ENCODE measurements around the gene CDC37. TPM values are rescaled to one million over a fixed set of nuclear protein-coding genes. Genes with fewer than 3 reads are reported as not detected.

Gene CDC37
- polyA plus RNA-seq, 1 donor (not counting 4 experiments of a cell fraction or from before 2014, with no cell fraction given), result 376 TPM

DNA sequence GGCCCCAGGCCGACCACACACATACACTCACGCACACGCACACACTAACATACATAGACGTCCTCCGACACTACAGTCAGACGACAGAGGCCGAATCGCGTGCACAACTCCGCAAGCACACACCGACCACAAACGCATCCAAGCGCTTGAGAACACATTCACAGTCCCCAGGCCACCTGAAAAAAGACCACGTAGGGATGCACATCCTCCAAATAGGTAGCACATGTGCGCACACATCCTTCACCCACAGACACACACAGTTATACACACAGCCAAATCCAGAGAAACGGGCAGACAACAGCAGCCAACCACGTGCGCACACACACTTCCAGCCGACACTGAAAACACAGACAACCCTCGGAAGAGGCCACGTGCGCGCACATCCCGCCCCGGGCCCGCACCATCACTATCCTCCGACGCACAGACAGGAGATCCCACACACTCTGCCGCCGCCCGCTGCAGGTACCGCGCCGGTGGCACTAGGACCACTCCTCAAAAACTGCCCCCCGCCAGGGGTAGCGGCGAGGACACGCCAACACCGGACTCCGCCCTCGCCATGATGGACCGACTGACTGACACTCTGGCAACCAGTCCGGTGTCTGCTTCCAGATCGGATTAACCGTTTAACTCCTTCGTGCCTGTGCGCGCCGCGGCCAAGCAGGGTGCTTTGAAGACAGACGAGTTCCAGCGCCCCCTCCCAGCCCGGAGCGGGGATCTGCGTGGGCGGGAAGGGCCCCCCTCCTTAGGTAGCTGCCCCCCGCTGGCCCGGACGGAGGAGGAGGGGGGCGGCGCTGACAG, 16.5 kb upstream of the CDC37 start:
- peaks cover 78% of the 10 kb centered on the region for H3K27me3 ChIP-seq (ENCODE audit: control insufficient read depth, extremely low read depth, insufficient read depth, low read length)
- H4K20me1 ChIP-seq (ENCODE audit: control insufficient read depth, extremely low read depth, insufficient read depth, low read length), result no peaks in the 10 kb centered on the region
- TF ChIP-seq, protein P1, sequence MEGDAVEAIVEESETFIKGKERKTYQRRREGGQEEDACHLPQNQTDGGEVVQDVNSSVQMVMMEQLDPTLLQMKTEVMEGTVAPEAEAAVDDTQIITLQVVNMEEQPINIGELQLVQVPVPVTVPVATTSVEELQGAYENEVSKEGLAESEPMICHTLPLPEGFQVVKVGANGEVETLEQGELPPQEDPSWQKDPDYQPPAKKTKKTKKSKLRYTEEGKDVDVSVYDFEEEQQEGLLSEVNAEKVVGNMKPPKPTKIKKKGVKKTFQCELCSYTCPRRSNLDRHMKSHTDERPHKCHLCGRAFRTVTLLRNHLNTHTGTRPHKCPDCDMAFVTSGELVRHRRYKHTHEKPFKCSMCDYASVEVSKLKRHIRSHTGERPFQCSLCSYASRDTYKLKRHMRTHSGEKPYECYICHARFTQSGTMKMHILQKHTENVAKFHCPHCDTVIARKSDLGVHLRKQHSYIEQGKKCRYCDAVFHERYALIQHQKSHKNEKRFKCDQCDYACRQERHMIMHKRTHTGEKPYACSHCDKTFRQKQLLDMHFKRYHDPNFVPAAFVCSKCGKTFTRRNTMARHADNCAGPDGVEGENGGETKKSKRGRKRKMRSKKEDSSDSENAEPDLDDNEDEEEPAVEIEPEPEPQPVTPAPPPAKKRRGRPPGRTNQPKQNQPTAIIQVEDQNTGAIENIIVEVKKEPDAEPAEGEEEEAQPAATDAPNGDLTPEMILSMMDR (optimal IDR thresholded peaks at IDR 0.05 in 1 of 3, IDR thresholded peaks at IDR 0.05 in 1 of 3, conservative IDR thresholded peaks at IDR 0.05 in 1 of 3; ENCODE audit: extremely low read depth in 1 of 3, insufficient read depth in 2 of 3, low read length in 3 of 3), result no peak
- TF ChIP-seq EZH2 (IDR thresholded peaks at IDR 0.05; ENCODE audit: low read length), result peak; percentile 100
- peaks cover 43% of the 10 kb centered on the region for H3K4me1 ChIP-seq (ENCODE audit: control insufficient read depth, extremely low read depth, insufficient read depth, low read length)
- H3K27ac ChIP-seq (ENCODE audit: control insufficient read depth, insufficient read depth, low read length), result no peak overlapping the region
- FAIRE-seq, result no peak
- no peak for DNase-seq (ENCODE audit: low read depth, low spot score)
- no peaks in the 10 kb centered on the region for H3K79me2 ChIP-seq (ENCODE audit: control insufficient read depth, insufficient read depth, low read length)
- no peaks in the 10 kb centered on the region for H3K9me3 ChIP-seq (ENCODE audit: control insufficient read depth, low read depth, low read length)
- peak overlapping the region; percentile 47 for H2AFZ ChIP-seq (ENCODE audit: control insufficient read depth, low read length)
- H3K9ac ChIP-seq (ENCODE audit: control insufficient read depth, extremely low read depth, insufficient read depth, low read length), result peak overlapping the region; percentile 15
- no peaks in the 10 kb centered on the region for H3K9me1 ChIP-seq (ENCODE audit: control insufficient read depth, extremely low read depth, insufficient read depth, low read length)
- peak overlapping the region; percentile 29 to 56 (median 30) for H3K4me3 ChIP-seq (ENCODE audit: control insufficient read depth in 2 of 3, extremely low read depth in 1 of 3, insufficient read depth in 2 of 3, low read depth in 1 of 3, low read length in 3 of 3)
- H3K36me3 ChIP-seq (ENCODE audit: control insufficient read depth in 2 of 2, extremely low read depth in 1 of 2, insufficient read depth in 2 of 2, low read length in 2 of 2), result no peaks in the 10 kb centered on the region
- H3K4me2 ChIP-seq (ENCODE audit: control insufficient read depth, extremely low read depth, insufficient read depth, low read depth, low read length), result peak overlapping the region; percentile 85
- dilution Hi-C loops (cut with MboI; ENCODE audit: extremely low pct_ligation_motif_present, low sequenced_read_pairs), result no loop called here

DNA sequence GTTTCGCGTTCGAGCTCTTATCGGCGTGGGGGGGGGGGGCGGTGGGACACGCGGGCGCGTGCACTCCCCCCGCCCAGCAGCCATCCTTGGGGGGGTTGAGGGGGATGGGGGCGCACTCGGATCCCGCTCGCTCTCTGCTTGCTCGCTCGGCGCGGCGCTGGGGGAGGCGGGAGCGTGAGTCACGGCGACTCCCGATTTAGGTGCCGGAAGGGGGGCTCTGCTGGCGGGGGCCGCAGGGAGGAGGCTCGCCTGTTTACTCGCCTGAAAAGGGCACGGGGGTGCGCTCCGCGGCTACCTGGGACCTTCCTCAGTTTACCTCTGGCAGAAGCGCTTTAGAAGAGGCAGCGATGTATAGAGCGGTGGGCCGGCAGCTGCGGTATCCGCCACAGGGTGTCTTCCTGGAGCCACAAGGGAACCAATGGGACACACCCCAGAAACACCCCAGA, 15.9 kb upstream of the CDC37 start:
- peak overlapping the region; percentile 16 to 56 (median 29) for H3K4me3 ChIP-seq (ENCODE audit: control insufficient read depth in 2 of 3, extremely low read depth in 1 of 3, insufficient read depth in 2 of 3, low read depth in 1 of 3, low read length in 3 of 3)
- H3K4me1 ChIP-seq (ENCODE audit: control insufficient read depth, extremely low read depth, insufficient read depth, low read length), result peaks cover 39% of the 10 kb centered on the region
- FAIRE-seq, result no peak

More for the DNA sequence above, 15.9 kb upstream of the CDC37 start:
- dilution Hi-C loops (cut with MboI; ENCODE audit: extremely low pct_ligation_motif_present, low sequenced_read_pairs), result no loop called here
- no peak overlapping the region for H2AFZ ChIP-seq (ENCODE audit: control insufficient read depth, low read length)
- H3K4me2 ChIP-seq (ENCODE audit: control insufficient read depth, extremely low read depth, insufficient read depth, low read depth, low read length), result peak overlapping the region; percentile 85
- no peaks in the 10 kb centered on the region for H3K9me1 ChIP-seq (ENCODE audit: control insufficient read depth, extremely low read depth, insufficient read depth, low read length)
- H3K9me3 ChIP-seq (ENCODE audit: control insufficient read depth, low read depth, low read length), result no peaks in the 10 kb centered on the region
- no peak for DNase-seq (ENCODE audit: low read depth, low spot score)
- H3K27me3 ChIP-seq (ENCODE audit: control insufficient read depth, extremely low read depth, insufficient read depth, low read length), result peaks cover 71% of the 10 kb centered on the region
- no peaks in the 10 kb centered on the region for H3K36me3 ChIP-seq (ENCODE audit: control insufficient read depth in 2 of 2, extremely low read depth in 1 of 2, insufficient read depth in 2 of 2, low read length in 2 of 2)
- no peaks in the 10 kb centered on the region for H4K20me1 ChIP-seq (ENCODE audit: control insufficient read depth, extremely low read depth, insufficient read depth, low read length)
- H3K27ac ChIP-seq (ENCODE audit: control insufficient read depth, insufficient read depth, low read length), result no peak overlapping the region
- H3K9ac ChIP-seq (ENCODE audit: control insufficient read depth, extremely low read depth, insufficient read depth, low read length), result peak overlapping the region; percentile 15
- no peaks in the 10 kb centered on the region for H3K79me2 ChIP-seq (ENCODE audit: control insufficient read depth, insufficient read depth, low read length)
- TF ChIP-seq, protein P1 (optimal IDR thresholded peaks at IDR 0.05 in 1 of 3, IDR thresholded peaks at IDR 0.05 in 1 of 3, conservative IDR thresholded peaks at IDR 0.05 in 1 of 3; ENCODE audit: extremely low read depth in 1 of 3, insufficient read depth in 2 of 3, low read length in 3 of 3), result no peak
- no peak for TF ChIP-seq EZH2 (IDR thresholded peaks at IDR 0.05; ENCODE audit: low read length)
